Activated CD8-positive, alpha-beta memory T cell treated with anti-CD3 and anti-CD28 coated beads, Interleukin-2, amount 50 U/mL, for 48 hours (primary cell): ENCODE measurements around the gene ENOX1.
"Not testable (repeated sequence)": the region's sequence is repeated elsewhere in the genome, so short reads cannot be mapped to it uniquely, and the experiment has no call there.

Experiments used
- DNase-seq: peaks from one replicate; pipeline ENCODE4 v3.0.0-alpha.2; 2020

Gene ENOX1

DNA sequence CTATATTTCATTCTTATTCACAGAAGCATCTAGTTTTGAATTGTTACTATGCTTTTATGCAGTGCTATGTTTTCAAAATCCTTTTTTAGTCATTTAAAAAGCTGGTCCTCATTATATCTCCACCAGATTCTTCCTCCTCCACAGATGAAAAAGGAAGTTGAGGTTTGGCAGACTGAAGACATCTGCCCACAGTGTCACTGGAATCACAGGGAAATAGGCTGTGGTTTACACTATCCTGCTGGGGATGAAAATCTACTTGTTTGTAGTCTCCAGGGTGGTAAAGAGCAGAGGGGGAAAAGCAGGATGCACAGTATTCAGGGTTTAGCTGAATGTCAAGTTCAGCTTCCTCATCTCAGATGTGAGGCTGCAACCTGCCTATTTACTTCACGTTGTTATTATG is 412.2 kb downstream of the ENOX1 start:
- DNase-seq, result no peak

GRCh38 chr13:43373400-43373799 is 413.4 kb downstream of the ENOX1 start:
- DNase-seq, result no peak

DNA sequence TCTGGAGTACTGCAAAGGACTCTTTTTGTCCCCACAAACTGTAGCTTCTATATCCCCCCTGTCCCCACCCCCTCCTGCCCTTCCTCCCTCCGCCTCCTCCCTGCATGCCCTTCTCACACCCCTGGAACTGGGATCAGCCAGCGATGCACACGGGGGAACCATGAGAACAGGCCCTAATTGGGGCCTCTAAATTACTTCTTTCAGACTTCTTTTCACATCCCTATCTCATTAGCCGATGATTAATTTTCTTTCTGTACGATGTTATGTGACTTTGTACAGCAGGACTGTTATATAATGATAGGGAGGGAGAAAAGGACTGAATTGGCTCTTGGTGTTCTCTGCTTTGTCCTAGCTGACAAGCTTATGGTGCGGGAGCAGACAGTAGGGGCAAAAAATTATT is 415.9 kb downstream of the ENOX1 start:
- DNase-seq, result no peak

DNA sequence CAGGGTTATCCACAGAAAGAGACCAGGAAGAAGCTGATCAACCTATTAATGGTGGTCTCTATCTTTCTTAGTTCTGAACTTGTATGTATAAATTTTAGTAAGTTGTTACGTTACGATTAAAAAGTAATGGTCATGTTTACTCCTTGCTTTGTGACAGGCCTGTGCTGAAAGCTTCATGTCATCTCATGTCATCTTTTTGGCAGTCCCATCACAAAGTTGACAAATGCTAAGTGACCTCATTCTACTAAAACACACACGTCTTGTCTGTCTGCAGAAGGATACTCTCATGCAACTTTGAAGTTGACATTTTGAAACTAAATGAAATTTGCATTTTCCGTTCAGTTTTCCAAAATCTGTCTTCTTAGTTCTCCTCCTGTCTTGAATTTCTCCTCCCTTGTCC is 417.5 kb downstream of the ENOX1 start:
- DNase-seq, result no peak

- no peak for DNase-seq
These were observed 418.8 kb downstream of the ENOX1 start for GRCh38 chr13:43368003-43368402.

DNA sequence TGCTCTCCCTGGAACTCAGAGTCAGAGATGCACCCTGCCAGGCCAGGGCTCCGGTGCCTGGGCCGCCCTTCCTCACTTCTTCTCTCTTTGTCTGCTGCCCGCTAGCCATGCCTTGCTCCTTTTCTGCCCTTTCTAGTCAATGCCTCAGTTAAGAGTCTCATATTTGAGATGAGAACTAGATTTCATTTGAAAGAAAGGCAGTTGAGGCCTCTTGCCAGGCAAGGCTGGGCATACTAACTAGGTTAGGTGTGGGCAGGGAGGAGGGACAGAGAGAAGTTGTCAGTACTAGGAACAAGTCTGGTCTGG is 421.8 kb downstream of the ENOX1 start:
- DNase-seq, result no peak

- no peak for DNase-seq
These were observed 422.3 kb downstream of the ENOX1 start for GRCh38 chr13:43364210-43365038.

DNA sequence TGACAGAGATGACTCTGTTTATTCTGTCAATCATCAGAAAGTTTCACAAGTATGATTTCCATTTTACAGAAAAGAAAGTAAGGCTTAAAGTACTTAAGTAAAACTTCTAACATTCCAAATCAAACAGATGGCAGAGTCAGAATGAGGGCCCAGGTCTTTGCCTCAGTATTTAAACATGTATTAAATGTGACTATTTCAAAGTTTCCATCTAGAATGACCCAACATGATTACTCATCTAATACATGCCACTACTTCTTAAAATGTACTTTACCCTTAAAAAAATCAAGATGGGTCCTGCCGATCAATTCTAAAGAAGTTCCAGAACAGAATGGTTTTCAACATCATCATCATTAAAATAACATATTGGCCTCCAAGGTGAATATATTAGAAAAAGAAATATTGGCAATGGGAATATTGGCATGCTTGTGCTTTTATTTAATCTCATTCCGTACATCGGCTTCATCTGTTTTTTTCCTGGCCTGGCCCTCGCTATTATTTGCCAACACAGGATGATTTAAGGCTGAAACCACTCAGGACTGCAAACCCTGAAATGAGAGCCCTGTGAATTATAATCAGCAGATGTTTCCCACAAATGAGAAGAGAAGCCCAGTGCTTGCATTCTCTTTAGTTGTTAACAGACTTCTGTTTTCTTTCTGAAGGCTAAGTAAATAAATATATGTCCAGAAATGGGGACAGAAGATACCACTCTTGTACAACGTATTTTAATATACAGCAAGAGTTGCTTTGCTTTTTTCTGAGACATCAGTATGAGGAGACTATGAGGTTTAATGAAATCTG is 423.4 kb downstream of the ENOX1 start:
- no peak for DNase-seq

DNA sequence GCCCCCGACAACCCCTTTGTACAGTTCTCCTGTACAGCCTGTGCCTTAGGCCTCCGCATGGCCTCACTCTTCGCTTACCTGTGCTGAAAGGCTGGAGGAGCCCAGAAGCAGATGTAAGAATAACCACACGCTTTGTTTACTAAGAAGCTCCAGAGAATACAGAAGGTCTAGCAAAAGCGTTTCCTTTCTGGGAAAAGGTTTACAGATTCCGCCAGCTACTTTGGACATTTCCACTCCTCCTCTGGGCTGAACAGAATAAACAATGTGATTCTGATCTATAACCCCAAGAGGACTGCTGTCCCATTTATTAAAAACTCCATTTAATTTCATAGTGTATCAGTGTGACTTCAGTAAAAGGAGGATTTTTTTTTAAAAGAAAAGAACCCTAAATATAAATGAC is 424.2 kb downstream of the ENOX1 start:
- DNase-seq, result no peak

GRCh38 chr13:43360892-43361610 is 425.7 kb downstream of the ENOX1 start:
- DNase-seq, result no peak

GRCh38 chr13:43360171-43360570 is 426.6 kb downstream of the ENOX1 start:
- no peak for DNase-seq

DNA sequence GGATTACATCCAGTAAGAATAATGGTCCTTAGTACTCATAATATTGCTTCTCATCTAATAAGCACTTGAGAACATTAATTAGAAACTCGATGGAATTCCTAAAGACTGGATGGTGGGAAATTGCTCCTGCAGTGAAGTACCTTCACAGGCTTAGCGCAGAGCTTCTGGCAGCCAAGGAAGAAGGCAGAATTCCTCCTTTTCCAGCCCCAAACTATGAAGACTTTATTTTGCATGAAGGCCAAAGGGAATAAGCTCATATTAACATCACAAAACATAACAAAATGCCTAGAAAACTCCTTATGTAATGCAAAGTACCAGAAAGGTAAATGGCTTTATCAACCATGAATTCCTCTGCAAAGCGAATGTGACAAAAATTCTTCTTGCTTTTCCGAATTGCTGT is 427.2 kb downstream of the ENOX1 start:
- DNase-seq, result no peak

- DNase-seq, result no peak
These were observed 429.2 kb downstream of the ENOX1 start for GRCh38 chr13:43357564-43357963.

DNA sequence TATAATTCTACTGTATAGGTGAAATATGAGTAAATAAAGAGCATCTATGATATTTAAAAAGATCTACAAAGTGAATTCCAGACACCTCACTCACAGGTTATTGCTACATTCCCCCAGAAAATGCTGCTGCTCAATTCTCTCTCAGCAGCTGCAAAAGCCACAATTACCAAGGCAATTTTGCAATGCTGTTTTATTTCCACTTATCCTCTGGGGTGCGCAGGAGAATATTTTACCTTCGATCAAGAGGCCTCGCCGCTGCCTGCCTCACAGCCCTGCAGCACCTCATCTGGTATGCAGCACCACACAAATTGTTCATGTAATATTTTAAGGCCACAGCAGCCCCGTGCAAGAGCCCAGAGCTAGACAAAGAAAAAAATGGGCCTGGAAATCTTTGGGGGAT is 430.2 kb downstream of the ENOX1 start:
- no peak for DNase-seq

- no peak for DNase-seq
These were observed 431.0 kb downstream of the ENOX1 start for GRCh38 chr13:43355774-43356173.

GRCh38 chr13:43354153-43354945 is 432.4 kb downstream of the ENOX1 start:
- no peak for DNase-seq

DNA sequence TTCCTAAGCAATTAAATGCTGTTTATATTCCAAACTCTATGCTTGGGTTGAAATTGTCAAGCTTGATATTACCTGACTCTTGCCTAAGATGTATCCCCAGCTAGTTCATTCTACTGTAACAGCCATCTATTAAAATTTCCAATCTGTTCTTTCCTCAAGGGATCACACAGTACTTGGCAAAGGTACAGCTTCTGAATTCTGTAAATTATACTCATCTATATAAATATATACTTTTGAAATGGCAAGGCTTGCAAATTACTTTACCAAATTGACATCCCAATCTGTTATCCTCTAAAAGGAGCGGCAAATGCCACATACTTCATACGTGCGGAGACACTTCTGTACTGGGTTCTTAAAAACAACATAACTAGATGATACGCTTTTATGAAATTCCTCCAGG is 433.1 kb downstream of the ENOX1 start:
- DNase-seq, result no peak

- DNase-seq, result not testable (repeated sequence)
These were observed 435.2 kb downstream of the ENOX1 start for GRCh38 chr13:43351612-43352011.

- no peak for DNase-seq
These were observed 438.4 kb downstream of the ENOX1 start for GRCh38 chr13:43348397-43348796.

DNA sequence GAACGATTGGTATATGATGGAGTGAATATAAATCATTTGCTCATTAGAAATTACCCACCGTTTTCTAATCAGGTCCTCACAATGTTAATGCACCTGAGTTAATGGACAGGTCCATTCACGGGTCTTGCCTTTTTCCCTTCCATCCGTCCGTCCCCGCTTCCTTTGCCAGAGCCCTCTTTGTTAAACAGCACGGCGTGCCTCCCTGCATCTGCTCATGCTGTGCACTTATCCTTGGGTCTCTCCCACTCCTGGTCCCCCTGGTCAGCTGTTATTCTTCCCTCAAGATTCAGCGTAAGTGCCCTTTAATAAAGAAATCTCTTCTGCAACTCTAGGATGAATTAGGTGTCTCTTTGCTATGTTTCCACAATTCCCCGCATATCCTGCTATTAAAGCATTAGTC is 438.9 kb downstream of the ENOX1 start:
- no peak for DNase-seq

DNA sequence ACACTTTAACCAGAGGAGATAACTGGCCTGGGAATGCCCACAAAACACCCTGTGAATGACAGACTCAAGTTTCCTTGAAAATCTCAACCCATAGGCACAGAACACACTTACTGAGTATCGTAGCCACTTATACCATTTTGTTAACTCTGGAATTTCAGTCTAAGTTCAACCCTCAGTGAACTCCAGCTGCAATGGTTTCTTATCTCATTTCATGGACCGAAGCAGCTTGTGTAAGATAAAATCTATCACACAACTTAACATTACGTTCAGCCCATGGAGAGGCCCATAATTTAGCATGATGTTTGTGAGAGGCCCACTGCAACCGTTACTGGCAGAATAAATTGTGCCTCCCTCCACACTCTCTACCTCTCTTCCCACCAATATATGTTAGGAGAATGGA is 440.3 kb downstream of the ENOX1 start:
- DNase-seq, result no peak

DNA sequence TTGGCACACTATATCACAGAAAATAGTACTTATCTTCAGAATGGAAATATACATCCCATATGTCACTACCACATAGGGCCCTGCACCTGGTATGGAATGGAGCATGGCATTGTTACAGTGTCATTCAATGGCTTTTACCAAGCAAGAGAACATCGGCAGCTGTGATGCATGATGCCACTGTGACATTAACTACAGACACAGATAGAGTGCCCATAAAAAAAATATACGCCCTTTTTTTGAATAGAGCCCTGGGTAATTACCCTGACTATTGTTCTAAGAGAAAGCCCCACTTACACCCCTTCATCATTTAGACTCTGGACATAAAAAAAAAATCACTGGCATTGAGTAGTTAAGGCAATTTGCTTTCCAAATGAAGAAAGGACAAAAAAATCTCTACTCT is 443.1 kb downstream of the ENOX1 start:
- DNase-seq, result no peak
